ENCODE data around the gene RRP1. TPM values are rescaled to one million over a fixed set of nuclear protein-coding genes. Genes with fewer than 3 reads are reported as not detected.

RRP1 gene
- polyA plus RNA-seq, 3 donors, result 2.7 to 5.7 (median 4.6) TPM

DNA sequence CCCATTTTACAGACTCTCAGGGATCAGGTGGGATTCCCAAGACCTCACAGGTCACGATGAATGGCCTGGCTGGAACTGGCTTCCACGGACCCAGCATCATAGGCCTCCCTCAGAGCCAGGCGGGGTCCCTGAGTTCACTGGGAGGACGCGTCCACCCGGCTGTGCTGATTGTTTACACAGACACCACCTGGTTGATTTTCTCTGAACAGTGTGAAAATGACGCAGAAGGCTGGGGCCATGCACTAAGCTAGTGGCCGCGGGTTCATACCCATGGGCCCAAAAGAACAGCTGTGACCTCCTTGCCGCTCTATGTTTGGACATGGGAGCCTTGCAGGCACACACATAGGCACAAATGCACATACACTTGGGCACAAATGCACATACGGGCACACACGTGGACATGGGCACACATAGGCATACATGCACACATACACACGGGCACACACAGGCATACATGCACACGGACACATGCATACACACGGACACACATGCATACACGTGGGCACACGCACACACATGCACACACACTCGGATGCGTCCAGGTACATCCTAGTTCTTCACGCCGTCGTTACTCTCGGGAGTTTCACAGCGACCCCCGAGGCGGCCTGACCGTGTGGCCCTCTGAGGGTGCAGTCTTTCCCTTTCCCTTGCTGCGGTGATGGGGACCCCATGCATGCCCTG lies 36.5 kb upstream of the RRP1 start:
- no peaks in the 10 kb centered on the region for H3K27me3 ChIP-seq (ENCODE audit: control insufficient read depth in 2 of 2, insufficient read depth in 2 of 2, low read length in 2 of 2)
- no peaks in the 10 kb centered on the region for H3K4me1 ChIP-seq (ENCODE audit: control insufficient read depth in 1 of 2, insufficient read depth in 2 of 2, low read length in 2 of 2)
- intact Hi-C loops (cut with micrococcal nuclease), result no loop called here
- H3K36me3 ChIP-seq (replicated peaks in 1 of 2; ENCODE audit: control insufficient read depth in 1 of 2, insufficient read depth in 2 of 2, low read length in 2 of 2), result peaks cover 97 to 100% of the 10 kb centered on the region in 2 donors
- H2AFZ ChIP-seq (ENCODE audit: insufficient read depth, low read depth, low read length, poor library complexity, severe bottlenecking), result no peak overlapping the region
- H3K27ac ChIP-seq (ENCODE audit: low read depth in 1 of 2, low read length in 2 of 2), result no peak overlapping the region
- H3K4me3 Mint-ChIP-seq, result no peak overlapping the region
- peaks cover 6% of the 10 kb centered on the region for H3K79me2 ChIP-seq (ENCODE audit: insufficient read depth, low read length)
- no peak overlapping the region for H3K4me2 ChIP-seq (replicated peaks; ENCODE audit: extremely low read depth, low read length, poor library complexity, severe bottlenecking)
- peaks cover 0 to 3% of the 10 kb centered on the region in 2 donors for H3K9me3 ChIP-seq (replicated peaks in 1 of 2; ENCODE audit: control insufficient read depth in 1 of 2, insufficient read depth in 1 of 2, low read length in 2 of 2)
- H4K20me1 ChIP-seq (ENCODE audit: insufficient read depth, low read length), result peaks cover 88% of the 10 kb centered on the region
- WGBS (ENCODE audit: insufficient coverage), result 98% methylated on average over 27 of the region's 28 CpGs
- H3K9me3 Mint-ChIP-seq, result peaks cover 0 to 7% (median 0%) of the 10 kb centered on the region in 7 donors
- no peaks in the 10 kb centered on the region for H3K27me3 Mint-ChIP-seq (ENCODE audit: low read depth in 3 of 3)
- peaks cover 3% of the 10 kb centered on the region for H3K4me1 Mint-ChIP-seq
- TF ChIP-seq, protein P1, sequence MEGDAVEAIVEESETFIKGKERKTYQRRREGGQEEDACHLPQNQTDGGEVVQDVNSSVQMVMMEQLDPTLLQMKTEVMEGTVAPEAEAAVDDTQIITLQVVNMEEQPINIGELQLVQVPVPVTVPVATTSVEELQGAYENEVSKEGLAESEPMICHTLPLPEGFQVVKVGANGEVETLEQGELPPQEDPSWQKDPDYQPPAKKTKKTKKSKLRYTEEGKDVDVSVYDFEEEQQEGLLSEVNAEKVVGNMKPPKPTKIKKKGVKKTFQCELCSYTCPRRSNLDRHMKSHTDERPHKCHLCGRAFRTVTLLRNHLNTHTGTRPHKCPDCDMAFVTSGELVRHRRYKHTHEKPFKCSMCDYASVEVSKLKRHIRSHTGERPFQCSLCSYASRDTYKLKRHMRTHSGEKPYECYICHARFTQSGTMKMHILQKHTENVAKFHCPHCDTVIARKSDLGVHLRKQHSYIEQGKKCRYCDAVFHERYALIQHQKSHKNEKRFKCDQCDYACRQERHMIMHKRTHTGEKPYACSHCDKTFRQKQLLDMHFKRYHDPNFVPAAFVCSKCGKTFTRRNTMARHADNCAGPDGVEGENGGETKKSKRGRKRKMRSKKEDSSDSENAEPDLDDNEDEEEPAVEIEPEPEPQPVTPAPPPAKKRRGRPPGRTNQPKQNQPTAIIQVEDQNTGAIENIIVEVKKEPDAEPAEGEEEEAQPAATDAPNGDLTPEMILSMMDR (IDR thresholded peaks at IDR 0.05), result no peak
- no peak overlapping the region for H3K4me3 ChIP-seq (replicated peaks in 1 of 3; ENCODE audit: low read depth in 2 of 3, low read length in 3 of 3)
- H3K27ac Mint-ChIP-seq, result no peak overlapping the region
- no peak overlapping the region for H3K9ac ChIP-seq (ENCODE audit: insufficient read depth, low read length, poor library complexity, severe bottlenecking)
- H3K36me3 Mint-ChIP-seq, result peaks cover 75 to 99% of the 10 kb centered on the region in 2 donors
- no peak for DNase-seq

DNA sequence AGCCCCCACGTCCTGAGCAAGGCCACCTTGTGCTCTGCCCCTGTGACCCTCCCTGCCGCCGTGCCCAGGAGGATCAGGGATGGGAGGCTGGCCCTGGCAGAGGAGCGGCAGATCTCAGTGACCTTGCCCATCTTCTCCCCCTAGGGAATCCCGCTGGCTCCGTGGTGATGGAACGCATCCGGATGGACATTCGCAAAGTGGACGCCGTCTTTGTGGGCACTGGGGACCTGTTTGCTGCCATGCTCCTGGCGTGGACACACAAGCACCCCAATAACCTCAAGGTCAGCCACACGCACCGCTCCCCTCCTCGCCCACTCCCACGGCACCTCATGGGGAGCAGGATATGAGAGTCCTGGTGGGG lies 36.0 kb upstream of the RRP1 start:
- Mint-ChIP-seq H3K27ac (peak overlapping the region in 3 of 7 donors; percentile 17 to 57 (median 20)), H3K4me3 (no peak overlapping the region), H3K4me1 (peaks cover 7% of the 10 kb centered on the region), H3K9me3 (peaks cover 0 to 7% (median 0%) of the 10 kb centered on the region in 7 donors), H3K27me3 (ENCODE audit: low read depth in 3 of 3) (no peaks in the 10 kb centered on the region), H3K36me3 (peaks cover 72 to 99% of the 10 kb centered on the region in 2 donors)
- Histone ChIP-seq H3K4me3 (replicated peaks in 1 of 3; ENCODE audit: low read depth in 2 of 3, low read length in 3 of 3) (no peak overlapping the region), H3K9me3 (replicated peaks in 1 of 2; ENCODE audit: control insufficient read depth in 1 of 2, insufficient read depth in 1 of 2, low read length in 2 of 2) (peaks cover 0 to 3% of the 10 kb centered on the region in 2 donors), H2AFZ (ENCODE audit: insufficient read depth, low read depth, low read length, poor library complexity, severe bottlenecking) (no peak overlapping the region), H4K20me1 (ENCODE audit: insufficient read depth, low read length) (peaks cover 87% of the 10 kb centered on the region), H3K36me3 (replicated peaks in 1 of 2; ENCODE audit: control insufficient read depth in 1 of 2, insufficient read depth in 2 of 2, low read length in 2 of 2) (peaks cover 97 to 100% of the 10 kb centered on the region in 2 donors), H3K9ac (ENCODE audit: insufficient read depth, low read length, poor library complexity, severe bottlenecking) (no peak overlapping the region), H3K4me2 (replicated peaks; ENCODE audit: extremely low read depth, low read length, poor library complexity, severe bottlenecking) (no peak overlapping the region), H3K27me3 (ENCODE audit: control insufficient read depth in 2 of 2, insufficient read depth in 2 of 2, low read length in 2 of 2) (no peaks in the 10 kb centered on the region), H3K27ac (ENCODE audit: low read depth in 1 of 2, low read length in 2 of 2) (no peak overlapping the region), H3K79me2 (ENCODE audit: insufficient read depth, low read length) (peaks cover 6% of the 10 kb centered on the region), H3K4me1 (ENCODE audit: control insufficient read depth in 1 of 2, insufficient read depth in 2 of 2, low read length in 2 of 2) (no peaks in the 10 kb centered on the region)
- WGBS (ENCODE audit: insufficient coverage), result 97% methylated on average over 12 of the region's 16 CpGs
- no peak for DNase-seq
- intact Hi-C loops (cut with micrococcal nuclease), result no loop called here
- TF ChIP-seq, protein P1 (IDR thresholded peaks at IDR 0.05), result no peak

All from CD14-positive monocyte (primary cell).